SU-DHL-6 (cell line): Measurements from ENCODE around the gene TDRD1.

Experiments
- EZH2phosphoT487 ChIP-seq: fragments of 200-600 bp; sonication (generic), shearing (Covaris generic); conservative IDR thresholded peaks from 2 replicates; pipeline ENCODE4 v1.6.1; 2018; ENCODE audit warnings: mild to moderate bottlenecking, antibody characterized with exemption, low read length, moderate library complexity, mixed read lengths
- TF ChIP-seq, protein P1 (sequence below): fragments of 200-600 bp; sonication (generic); IDR thresholded peaks from one replicate; pipeline ENCODE4 v1.5.1; 2017; ENCODE audit warnings: antibody characterized with exemption, mild to moderate bottlenecking, low read length, moderate library complexity; ENCODE audit not compliant: insufficient read depth, poor library complexity, severe bottlenecking

DNA sequence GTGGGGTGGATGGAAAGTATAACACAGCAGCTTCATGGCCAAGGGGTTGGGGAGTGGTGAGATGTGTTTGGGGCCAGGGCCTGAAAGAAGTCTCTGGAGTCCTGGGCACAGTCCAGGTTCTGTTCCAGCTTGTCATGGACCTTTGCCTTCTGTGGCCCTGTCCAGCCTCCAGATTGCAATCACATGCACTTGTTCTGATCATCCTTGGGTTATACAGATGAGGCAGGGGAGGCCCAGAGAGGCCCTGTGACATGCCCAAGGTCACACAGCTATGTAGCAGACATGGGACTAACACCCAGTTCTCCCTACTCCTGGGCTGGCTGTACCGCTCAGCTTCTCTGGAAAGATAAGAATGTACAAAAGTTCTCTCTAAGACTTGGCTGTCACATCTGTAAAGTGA is 71.6 kb downstream of the TDRD1 start:
- TF ChIP-seq, protein P1, sequence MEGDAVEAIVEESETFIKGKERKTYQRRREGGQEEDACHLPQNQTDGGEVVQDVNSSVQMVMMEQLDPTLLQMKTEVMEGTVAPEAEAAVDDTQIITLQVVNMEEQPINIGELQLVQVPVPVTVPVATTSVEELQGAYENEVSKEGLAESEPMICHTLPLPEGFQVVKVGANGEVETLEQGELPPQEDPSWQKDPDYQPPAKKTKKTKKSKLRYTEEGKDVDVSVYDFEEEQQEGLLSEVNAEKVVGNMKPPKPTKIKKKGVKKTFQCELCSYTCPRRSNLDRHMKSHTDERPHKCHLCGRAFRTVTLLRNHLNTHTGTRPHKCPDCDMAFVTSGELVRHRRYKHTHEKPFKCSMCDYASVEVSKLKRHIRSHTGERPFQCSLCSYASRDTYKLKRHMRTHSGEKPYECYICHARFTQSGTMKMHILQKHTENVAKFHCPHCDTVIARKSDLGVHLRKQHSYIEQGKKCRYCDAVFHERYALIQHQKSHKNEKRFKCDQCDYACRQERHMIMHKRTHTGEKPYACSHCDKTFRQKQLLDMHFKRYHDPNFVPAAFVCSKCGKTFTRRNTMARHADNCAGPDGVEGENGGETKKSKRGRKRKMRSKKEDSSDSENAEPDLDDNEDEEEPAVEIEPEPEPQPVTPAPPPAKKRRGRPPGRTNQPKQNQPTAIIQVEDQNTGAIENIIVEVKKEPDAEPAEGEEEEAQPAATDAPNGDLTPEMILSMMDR, result no peak
- no peak for TF ChIP-seq EZH2phosphoT487
